HG02943 (cell line): ENCODE results near the gene VWA3A.
A peak's percentile ranks its signal among the peaks of the same experiment; 100 is the strongest.

Experiments
- ATAC-seq: cut with Tn5 transposase; IDR thresholded peaks from one replicate; pipeline ENCODE4 v1.9.1; 2021; ENCODE audit warnings: mild to moderate bottlenecking, low read depth, moderate library complexity; ENCODE audit not compliant: unreplicated experiment

Gene VWA3A

DNA sequence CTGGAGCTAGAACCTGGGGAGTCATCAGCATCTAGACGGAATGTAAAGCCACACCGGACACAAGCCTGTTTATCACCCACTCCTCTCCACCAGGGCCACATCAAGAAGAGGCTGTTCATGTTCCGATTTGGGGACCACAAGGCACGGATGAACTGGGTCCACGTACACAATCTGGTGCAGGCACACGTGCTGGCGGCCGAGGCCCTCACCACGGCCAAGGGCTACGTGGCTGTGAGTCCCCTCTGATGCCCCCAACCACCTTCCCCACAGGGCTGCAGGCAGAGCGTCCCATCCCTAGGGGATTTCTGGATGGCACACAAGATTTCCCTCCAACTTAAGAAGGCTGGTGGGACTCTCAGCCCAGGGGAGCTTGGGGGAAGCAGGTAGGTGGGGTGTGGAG lies 89.1 kb downstream of the VWA3A start:
- no peak for ATAC-seq

DNA sequence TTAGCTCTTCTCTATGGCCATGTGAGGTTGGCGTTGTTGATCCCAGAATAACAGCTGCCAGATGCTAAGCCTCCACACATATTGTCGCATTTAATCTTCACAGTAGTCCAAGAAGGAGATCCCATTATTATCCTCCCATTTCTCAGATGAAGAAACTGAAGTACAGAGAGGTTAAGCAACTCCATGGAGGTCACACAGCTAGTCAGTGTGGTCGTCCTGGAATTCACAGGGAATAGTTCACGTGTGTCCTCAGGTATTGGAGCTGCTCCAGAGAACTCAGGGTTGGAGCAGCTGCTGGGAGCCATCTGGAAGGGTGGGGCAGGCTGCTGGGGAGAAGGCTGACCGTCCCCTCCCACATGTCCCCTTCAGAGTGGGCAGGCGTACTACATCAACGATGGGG lies 89.5 kb downstream of the VWA3A start:
- ATAC-seq, result no peak

DNA sequence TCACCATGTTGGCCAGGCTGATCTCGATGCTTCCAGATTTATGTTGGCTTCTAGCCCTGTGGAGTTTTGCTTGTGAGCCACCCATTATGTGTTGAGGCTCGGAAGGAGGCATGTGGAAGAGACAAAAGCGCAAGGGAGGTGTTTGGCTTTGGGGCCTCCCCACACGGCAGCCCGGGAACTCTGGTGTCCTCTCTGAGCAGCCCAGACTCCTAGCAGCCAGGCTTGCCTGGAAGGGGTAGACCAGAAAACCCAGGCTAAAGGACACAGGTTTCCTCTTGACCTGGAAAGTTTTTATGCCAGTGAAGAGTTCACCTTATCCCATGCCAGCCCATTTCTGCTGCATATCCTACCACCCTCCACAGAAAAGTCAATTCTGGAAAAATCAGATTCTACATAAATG lies 91.0 kb downstream of the VWA3A start:
- ATAC-seq, result no peak

DNA sequence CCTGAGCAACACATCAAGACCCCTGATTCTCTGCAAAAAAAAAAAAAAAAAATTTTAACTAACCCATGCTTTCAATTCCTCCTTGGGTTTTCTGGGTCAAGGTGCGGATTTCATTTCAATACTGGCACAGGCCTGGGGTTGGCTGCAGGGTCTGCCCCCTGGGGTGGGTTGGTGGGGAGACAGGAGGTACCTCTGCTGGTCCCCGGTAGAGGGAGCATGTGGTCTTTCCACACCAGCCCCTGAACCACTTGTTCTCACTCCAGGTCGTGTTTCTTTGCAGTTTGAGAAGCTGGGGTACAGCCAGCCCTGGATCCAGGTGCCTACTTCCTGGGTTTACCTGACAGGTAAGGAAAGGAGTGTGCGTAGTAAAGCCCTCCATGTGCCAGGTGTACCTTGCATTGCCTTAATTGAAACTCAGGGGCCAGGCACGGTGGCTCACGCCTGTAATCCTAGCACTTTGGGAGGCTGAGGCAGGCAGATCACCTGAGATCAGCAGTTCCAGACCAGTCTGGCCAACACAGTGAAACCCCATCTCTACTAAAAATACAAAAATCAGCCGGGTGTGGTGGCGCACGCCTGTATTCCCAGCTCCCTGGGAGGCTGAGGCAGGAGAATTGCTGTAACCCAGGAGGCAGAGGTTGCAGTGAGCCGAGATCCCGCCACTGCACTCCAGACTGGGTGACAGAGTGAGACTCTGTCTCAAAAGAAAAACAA lies 91.7 kb downstream of the VWA3A start:
- no peak for ATAC-seq

DNA sequence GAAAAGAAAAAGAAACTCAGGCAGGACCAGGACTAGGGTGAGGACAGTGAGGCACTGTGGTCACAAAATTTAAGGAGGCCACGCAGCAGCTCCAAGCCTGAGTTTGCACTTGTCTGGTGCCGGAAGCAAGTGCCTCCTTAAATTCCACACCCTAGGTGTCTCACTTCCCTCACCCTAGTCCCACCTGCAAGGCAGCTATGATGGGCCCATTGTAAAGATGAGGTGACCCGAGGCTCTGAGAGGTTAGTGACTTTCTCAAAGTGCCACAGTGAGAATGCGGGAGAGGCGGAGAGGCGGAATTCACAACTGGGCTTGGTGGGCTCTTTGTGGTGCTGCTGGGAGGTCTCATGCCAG lies 92.3 kb downstream of the VWA3A start:
- no peak for ATAC-seq

DNA sequence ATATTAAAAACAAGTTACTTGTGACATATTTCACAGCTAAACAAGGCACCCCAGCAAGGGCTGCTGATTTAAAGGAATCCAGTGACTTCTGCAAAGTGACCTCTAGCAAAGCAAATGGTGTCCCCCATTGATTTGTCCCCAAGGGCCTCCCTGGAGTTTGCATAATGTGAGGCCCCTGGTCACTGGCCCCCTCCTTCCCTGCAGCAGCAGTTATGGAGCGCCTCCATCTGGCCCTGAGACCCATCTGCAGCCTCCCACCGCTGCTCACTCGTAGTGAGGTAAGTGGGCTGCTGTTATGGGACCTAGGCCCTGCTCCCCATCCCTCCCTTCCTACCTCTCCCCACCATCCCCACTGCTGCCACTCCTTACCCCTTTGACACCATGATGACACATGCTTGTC lies 94.2 kb downstream of the VWA3A start:
- ATAC-seq, result no peak

DNA sequence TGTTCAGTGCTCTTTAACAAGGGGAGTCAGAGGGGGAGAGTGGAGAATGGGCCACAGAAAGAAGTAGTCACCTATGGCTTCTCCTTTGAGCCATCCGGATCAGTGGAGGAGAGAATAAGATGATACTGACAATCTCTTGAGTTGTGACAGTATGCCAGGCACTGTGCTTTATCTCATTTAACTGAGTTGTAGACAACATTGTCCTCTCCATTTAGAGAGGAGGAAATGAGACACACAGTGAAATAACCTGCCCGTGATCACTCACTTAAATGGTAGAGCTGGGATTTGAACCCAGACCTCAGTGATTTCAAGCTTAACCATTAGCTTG lies 95.9 kb downstream of the VWA3A start:
- ATAC-seq, result no peak

DNA sequence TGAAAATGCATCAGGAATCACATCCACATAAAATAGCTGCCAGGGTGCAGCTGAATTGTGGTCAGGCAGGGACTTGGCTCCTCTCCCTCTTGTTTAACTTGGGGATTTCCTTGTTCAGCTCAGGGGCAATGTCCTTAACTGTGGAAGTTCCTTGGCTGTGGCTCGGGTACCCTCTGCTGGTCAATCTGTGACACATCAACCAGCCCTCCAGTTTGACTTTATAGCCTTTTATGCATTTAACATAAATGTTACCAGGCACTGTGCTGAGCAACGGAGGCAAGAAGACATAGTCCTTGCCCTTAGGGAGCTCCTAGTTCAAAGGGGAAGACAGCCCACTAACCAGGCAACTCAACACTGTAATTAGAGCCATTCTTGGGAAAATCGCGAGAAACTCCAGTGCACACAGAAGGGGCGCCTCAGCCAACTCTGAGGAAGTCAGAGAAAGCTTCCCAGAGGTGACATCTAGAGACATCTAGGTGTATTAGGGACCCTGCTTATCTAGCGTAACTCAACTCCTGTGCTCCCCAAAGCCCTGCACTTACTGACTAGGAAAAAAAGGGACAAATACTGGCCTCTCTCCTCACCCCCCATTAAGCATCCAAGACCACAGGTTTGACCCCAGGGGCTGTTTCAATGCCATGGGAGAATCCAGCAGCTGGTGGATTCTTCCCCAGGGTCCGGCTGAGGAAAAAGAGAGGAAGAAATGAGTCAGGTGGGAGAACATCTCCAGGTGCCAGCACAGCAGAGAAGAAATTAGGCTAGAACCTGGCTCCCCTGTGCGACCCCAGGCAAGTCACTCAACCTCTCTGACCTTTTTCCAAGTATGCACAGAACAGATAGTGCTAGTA lies 96.5 kb downstream of the VWA3A start:
- no peak for ATAC-seq

DNA sequence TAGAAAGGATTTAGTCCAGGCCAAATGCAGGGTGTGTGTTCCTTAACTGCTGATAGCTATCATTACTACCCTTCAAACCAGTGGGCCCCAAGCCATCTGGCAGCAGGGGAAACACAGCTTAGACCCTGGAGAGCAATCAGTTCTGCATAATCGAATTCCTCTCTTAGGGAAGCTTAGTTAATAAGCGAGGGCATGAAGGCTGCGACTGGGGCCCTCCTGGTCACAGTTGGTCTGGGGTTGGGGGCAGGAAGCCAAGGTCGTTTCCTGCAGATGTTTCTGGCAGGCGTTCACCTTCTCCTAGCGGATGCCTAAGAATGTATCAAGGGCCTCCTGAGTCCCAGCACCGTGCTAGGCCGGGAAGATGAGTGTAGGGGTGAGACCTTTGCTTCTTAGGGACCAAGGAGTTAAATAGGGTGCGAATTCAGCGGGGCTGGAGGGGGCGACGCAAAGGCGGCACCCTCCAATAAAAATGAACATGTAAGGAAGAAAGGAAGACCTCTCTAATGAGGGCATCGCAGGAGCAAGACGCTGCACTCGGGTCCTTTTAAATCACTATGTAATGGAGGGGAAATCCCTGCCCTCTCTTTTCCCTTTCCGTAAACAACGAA lies 97.2 kb downstream of the VWA3A start:
- ATAC-seq, result no peak

DNA sequence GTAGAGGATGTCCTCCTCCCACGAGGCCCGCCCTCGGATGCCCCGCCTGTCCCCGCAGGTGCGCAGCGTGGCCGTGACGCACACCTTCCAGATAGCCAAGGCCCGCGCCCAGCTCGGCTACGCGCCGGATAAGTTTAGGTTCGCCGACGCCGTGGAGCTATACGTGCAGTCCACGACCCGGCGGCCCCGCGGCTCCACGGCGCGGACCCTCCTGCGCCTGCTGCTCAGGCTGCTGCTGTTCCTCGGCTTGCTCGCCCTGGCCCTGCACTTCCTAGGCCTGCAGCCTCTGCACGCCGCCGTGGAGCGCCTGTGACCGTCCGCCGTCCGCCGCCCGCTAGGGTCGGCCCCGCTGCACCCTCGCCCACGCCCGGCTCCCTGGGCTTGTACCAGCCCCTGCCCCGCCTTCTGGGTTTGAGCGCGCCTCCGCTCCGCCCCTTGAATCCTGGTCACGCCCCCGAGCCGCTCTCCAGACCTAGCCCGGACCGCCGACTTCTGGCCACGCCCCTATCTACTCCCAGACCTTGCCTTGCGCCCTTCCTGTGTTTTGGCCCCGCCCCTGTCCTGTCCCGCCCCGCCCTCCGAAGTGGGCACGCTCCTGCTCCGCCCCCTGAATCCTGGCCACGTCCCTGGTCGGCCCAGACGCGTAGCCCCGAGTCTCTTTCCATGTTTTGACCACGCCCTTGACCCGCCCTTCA lies 97.9 kb downstream of the VWA3A start:
- peak; percentile 69 for ATAC-seq

DNA sequence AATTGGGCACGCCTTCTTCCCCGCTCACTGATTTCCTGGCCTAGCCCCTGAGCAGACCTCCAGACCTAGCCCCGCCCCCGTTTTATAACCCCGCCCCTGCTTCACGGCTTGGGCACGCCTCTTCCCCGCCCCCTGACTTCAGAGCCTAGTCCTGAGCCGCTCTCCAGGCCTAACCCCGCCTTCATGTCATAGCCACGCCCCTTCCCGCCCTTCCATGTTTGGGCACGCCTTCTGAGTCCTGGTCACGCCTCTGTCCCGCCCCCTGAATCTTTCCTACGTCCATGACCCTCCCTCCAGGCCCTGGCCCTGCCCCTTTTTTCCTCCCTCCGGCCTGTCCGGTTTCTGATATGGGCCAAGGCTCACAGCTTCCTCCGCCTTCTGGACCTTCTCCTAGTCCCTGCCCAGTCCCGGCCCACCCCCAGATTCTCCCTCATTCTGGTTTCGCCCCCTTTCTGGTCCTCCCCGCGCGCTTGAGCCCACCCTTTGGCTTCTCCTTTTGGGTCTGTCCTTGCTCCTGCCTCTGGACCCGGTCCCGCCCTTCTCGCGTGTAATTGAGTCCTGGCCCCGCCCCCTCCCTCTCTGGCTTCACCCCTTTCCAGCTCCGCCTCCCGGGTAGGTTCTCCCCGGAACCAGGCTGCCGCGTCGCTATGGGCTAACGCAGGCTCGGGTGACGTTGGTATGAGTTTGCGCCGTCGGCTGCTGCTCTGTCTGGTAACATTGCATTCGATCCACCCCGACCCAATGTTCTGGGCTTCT lies 98.6 kb downstream of the VWA3A start:
- peak; percentile 48 for ATAC-seq

DNA sequence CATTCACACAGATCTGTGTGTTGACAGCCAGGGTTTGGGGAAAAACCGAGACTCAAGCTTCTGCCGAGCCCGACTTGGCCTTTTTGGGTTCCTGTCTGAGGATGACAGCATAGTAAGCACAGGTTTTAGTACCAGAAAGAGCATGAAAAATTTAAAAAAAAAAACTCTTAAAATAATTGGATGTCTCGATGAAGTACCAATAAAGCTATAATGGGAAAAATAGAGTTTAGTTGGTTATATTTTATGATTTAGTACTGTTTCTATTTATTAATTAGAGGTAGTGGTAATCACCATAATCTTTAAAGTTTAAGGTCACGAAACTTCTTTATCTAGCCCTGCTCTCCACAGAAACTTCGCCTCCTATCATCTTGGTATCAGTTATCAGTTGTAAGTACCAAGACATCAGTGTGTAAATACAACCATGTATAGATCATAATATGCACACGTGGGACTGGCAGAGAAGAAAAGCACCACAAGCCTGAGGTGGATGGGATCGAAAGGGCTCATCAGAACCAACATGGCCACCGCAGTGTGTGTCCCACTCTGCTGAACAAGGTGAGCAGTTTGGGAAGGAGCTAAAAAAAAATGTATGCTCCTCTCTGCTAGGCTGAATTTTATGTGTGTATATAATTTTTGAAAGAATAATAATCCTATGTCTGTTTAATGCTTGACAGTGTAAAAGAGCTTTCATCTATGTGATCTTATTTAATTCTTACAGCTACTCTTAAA lies 99.4 kb downstream of the VWA3A start:
- no peak for ATAC-seq

DNA sequence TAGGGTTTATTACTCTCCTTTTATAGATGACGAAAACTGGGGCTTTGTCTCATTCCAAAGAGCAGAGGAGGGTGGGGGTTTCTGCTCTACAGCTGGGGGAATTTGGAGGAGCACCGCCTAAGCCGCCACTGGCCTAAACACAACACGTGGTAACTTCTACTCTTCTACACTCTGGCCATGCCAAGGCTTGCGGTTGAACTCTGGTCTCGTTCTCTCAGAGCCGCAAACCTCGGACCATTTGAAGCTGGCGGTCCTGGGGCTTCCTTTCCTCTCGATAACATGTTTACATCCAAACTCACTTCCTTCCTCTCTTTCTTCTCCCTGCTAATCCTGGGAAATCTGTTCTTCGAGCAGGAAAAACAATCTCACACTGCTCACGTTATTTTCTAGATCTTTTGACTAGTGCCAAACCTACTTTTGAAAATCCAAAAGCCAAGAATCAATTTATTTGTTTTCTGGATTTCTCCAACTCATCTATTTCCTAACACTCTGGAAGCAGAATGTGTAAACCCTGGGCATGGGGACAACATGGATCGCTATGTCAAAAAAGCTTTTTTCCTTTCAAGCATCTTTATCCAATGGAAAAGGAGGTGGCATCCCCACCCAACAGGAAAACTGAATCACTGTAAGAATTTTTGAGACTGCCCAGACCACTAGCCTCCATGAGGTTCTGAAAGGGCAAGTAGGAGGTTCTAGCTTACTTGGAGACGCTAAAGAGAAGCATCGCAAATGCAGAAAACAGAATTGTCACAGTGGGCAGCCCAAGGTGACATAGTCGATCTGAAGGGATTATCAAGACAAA lies 100.1 kb downstream of the VWA3A start:
- no peak for ATAC-seq

DNA sequence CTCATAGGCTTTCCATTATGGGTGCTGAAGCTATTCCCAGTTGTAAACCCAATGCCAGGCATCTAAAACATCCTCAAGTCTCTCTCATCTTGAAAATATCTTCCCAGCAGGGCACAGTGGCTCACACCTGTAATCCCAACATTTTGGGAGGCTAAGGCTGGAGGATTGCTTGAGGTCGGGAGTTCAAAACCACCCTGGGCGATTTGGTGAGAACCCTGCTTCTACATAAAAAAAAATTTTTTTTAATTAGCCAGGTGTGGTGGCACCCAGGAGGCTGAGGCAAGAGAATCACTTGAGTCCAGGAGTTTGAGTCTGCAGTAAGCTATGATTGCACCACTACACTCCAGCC lies 100.7 kb downstream of the VWA3A start:
- ATAC-seq, result no peak

DNA sequence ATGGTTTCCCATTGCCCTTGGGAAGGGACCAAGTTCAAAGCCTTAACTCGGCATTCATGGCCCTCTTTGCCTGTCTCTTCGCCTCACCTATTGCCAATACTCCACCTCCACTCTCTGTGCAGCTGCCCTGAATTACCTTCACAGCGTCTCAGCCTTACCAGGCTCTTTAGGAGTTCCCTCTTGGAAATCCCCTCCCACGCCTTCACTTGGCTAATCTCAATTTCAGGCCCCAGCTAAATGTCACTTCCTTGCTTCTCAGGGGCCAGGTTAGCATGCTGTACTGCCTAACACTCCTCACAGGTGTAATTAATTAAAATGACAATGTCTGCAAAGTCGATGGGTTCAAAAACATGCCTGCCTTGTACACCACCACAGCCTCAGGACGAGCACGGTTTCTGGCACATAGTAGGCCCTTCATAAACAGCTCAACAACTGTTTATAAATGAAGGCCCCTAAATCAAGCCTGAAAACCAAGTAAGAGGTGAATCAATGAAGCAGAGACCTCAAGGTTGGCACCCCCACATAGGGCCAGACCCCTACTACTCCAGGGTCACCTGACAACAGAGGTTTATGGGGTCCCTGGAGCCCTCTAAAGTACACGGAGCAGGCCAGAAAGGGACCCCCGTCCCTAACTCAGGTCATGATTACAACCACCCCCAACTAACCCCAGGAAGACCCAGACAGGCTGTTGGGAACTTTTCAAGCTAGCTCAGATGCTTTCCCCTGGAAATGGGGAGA lies 102.5 kb downstream of the VWA3A start:
- no peak for ATAC-seq

DNA sequence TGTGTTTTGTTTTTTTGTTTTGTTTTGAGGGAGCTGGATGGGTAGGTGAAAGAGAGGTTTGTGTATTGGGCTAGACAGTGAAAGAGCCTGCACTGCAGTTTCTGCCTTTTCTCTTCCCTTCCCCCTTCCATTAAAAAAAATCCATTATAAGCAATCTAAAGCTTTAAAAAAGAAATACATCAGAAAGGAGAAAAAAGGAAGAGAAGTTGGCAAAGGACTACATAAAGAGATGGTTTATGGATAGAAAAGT lies 103.0 kb downstream of the VWA3A start:
- no peak for ATAC-seq

DNA sequence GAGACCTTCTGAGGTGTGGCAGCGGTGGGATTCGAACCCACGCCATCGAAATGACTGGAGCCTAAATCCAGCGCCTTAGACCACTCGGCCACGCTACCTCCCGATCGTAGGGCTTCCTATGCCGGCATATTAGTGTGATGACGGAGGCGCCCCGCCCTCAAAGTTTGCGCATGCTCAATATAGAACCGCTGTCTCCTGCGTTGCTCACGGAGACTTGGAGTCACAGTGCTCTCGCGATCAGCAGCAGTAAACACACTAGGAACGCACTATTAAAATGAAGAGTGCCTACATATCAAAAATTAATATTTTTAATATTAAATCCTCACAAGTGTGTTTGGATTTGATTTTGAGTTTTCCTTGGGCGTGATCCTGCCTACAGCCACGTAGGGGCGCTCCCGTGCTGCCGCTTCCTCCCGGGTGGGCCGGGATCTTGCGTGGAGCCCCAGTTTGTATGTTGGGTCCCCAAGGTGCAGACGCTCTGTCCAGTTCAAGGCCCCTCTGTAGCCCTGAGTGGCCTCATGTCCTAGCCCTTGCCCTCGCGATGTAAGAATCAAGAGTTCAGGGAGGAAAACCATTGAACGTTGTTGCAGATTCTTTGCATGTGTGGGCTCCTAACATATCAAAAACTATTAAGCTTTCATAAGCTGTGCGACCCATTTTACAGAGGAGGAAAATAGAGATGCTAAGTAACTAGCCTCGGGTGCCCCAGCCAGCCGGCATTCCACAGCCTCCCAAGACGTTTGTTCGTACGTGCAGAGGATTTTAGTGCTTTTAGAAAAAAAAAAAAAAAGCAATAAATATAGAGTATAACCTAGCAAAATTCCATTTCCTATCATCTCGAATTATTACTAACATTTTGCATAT lies 103.6 kb downstream of the VWA3A start:
- ATAC-seq, result no peak
